Ovary (tissue), 3 donors: ENCODE results near the gene BRAT1.

Experiments
- CTCF ChIP-seq, 3 donors: fragments of 450-650 bp in 2 of 3; fragments of 200-600 bp in 1 of 3; IDR thresholded peaks; one replicate each; pipeline versions ENCODE4 v1.5.1 to v1.8.0; 2016 to 2022; ENCODE audit warnings: antibody characterized with exemption in 3 of 3, mild to moderate bottlenecking in 1 of 3
- EP300 ChIP-seq: sonication (generic); formaldehyde crosslinking; IDR thresholded peaks from one replicate; pipeline ENCODE4 v1.6.1; 2017; ENCODE audit warnings: antibody characterized with exemption
- donor health status: DM: no; HTN: no; CAD: no.

- TF ChIP-seq CTCF (IDR thresholded peaks at IDR 0.05) (no peak), EP300 (no peak)
Observed at GRCh38 chr7:2575046-2575732, 19.9 kb upstream of the BRAT1 start.
